GM13976 (cell line): ENCODE results near the gene TOP2B.

Source experiments
- DNase-seq: peaks from one replicate; pipeline ENCODE4 v3.0.0; 2012; ENCODE audit warnings: low spot score
- in situ Hi-C: fragments of 300-500 bp; cut with MboI; formaldehyde crosslinking; loops from one replicate; pipeline ENCODE4 v1.12.0; 2022; ENCODE audit warnings: low sequenced_read_pairs, mixed read lengths, inconsistent platforms; ENCODE audit not compliant: unreplicated experiment
- TF ChIP-seq, protein P1 (sequence below): IDR thresholded peaks from 2 replicates; pipeline ENCODE4 v1.5.1; 2012; ENCODE audit warnings: borderline replicate concordance, mild to moderate bottlenecking; ENCODE audit not compliant: insufficient read depth; ENCODE audit errors: extremely low read depth, missing control alignments, control extremely low read depth

The TOP2B gene

DNA sequence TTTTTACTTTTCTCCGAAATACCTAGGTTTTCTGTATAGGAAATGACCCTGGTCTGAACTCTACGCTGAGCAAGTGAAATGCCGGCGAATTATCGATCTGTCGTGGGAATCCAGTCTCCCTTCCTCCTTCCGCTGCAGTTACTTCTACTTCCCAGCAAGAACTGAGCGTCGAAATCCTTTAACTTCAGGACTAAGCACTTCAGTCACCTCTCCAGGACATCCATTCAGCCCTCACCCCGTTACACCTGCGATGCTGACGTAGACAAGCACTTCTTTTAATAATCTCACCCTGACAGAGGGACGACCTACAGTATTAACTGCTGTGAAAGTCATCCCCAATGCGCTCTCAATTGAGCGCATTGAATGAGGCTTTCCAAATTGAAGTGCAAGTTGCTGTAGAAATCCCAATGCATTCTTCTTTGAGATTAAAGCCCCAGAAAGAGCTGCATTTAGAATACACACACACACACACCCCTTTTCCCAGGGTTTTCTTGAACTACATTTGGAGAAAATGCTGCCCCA is 1.3 kb downstream of the TOP2B start:
- in situ Hi-C loops = no loop called here

DNA sequence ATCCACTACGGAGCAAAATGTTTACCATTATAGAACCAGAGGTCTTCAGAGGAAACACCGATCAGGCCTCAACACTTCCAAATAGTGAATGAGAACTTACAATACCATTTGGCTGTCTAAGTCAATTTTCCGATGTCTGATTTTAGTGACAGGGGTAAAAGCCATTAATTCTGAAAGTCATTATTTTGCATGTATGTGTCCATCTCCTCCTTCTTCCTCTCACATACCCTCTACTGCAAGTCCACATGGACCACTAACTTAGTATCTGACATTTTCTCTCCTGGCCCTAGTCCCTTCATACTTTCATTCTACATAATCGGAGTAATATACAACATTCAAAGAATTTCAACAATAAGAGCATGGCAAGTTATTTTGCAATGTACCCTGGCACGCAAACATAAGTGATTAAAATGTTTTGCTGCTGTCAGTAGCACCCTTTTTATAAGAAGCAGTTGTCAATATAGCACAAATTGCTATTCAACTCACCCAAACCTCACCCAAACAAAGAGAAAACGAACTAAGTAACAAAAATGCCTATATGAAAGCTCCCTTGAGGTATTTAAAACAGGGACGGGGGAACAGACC is 1.9 kb downstream of the TOP2B start:
- no peak for DNase-seq
- TF ChIP-seq, protein P1, sequence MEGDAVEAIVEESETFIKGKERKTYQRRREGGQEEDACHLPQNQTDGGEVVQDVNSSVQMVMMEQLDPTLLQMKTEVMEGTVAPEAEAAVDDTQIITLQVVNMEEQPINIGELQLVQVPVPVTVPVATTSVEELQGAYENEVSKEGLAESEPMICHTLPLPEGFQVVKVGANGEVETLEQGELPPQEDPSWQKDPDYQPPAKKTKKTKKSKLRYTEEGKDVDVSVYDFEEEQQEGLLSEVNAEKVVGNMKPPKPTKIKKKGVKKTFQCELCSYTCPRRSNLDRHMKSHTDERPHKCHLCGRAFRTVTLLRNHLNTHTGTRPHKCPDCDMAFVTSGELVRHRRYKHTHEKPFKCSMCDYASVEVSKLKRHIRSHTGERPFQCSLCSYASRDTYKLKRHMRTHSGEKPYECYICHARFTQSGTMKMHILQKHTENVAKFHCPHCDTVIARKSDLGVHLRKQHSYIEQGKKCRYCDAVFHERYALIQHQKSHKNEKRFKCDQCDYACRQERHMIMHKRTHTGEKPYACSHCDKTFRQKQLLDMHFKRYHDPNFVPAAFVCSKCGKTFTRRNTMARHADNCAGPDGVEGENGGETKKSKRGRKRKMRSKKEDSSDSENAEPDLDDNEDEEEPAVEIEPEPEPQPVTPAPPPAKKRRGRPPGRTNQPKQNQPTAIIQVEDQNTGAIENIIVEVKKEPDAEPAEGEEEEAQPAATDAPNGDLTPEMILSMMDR = no peak
- in situ Hi-C loops = no loop called here

More for the DNA sequence above, 1.3 kb downstream of the TOP2B start:
- DNase-seq = no peak
- TF ChIP-seq, protein P1 = no peak

DNA sequence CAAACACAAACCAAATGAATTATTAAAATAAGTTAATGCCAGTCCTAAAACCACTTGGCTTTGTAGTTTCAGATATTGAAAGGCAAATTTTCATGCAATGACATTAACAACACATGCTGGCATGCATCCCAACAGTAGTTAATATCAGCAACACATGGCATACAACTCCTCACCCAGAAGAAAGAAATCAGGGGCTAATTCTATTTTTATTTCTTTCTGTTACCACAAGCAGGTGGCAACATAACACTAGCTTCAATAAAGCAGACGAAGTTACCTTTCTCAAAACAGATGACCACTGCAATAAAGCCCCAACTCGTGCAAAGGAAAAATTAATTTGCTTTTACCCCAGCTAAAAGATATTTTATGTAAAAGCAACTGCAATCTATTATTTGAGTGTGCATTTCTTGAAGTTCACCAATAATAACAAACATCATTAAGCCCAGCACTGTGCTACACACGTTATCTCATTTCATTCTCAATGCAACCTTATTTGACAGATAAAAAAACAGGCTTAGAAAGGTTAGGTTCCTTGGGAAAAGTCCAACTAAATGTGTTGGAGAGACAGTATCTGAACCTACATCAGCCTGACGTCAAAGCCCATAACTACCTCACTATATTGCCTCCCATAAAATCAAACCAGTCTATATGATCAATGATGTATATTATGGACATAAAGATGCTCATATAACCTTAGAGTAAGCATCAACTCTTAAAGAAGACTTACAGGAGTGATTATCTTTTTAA is 2.8 kb downstream of the TOP2B start:
- TF ChIP-seq, protein P1 = no peak
- no peak for DNase-seq
- in situ Hi-C loops = no loop called here

DNA sequence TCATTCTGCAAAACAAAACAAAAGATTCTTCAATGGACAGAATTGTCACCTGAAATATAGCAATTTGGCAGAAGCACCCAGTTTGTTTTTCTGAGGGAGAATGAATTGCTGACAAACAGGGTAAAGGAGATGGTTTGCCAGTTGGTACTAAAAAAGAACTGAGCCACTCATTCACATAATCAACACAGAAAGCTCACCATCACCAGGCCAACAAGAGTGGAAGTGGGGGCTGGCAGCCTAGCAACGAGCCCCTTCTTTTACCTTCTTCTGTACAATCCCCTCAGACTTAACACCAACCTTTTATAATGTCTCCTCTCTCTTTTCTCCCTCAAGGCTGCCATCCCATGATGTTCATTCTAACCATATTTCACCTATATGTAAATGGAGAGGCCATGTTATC is 5.9 kb downstream of the TOP2B start:
- TF ChIP-seq, protein P1 = no peak
- DNase-seq = no peak
- in situ Hi-C loops = loop anchor here (10.0 kb wide), 1 partner anchor 196 kb away; no protein-coding TSS in a partner anchor

DNA sequence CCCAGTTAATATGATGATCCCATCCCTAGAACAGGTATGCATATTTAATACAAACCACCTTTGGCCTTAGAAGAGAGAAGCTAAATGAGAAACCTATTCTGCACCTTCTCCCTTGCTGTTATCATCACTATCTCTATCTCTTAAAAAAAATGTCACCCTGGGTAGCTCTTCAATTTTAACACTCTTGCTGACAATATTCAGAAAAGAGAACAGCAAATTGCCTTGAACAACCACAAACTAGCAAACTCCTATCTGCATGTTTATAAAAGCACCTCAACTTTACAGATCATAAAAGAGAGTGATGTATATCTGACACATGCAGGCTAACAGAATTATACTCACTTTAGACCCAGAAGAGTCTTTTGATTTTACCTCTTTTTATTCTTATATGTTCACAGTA is 7.4 kb downstream of the TOP2B start:
- no peak for DNase-seq
- in situ Hi-C loops = loop anchor here (10.0 kb wide), 1 partner anchor 198 kb away; no protein-coding TSS in a partner anchor
- TF ChIP-seq, protein P1 = no peak

DNA sequence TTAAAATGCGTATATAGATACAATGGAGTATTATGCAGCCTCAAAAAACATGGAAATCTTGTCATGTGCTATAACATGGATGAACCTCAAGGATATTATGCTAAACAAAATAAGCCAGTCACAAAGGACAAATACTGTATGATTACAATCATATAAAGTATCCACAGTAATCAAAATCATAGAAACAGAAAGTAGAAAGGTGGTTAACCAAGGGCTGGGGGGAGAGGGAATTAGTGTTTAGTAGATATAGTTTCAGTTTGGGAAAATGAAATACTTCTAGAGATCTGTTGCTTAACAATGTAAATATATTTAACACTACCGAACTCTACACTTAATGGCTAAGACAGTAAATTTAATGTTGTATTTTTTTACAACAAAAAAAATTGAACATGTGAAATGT is 9.0 kb downstream of the TOP2B start:
- TF ChIP-seq, protein P1 = no peak
- in situ Hi-C loops = loop anchor here (10.0 kb wide), 1 partner anchor 199 kb away; no protein-coding TSS in a partner anchor
- DNase-seq = no peak
